ENCODE measurements around the gene SMURF1.

SMURF1 gene

GRCh38 chr7:99005776-99006175 lies 138.1 kb downstream of the SMURF1 start:
- no peak for DNase-seq (ENCODE audit: low read depth in 2 of 2)

DNA sequence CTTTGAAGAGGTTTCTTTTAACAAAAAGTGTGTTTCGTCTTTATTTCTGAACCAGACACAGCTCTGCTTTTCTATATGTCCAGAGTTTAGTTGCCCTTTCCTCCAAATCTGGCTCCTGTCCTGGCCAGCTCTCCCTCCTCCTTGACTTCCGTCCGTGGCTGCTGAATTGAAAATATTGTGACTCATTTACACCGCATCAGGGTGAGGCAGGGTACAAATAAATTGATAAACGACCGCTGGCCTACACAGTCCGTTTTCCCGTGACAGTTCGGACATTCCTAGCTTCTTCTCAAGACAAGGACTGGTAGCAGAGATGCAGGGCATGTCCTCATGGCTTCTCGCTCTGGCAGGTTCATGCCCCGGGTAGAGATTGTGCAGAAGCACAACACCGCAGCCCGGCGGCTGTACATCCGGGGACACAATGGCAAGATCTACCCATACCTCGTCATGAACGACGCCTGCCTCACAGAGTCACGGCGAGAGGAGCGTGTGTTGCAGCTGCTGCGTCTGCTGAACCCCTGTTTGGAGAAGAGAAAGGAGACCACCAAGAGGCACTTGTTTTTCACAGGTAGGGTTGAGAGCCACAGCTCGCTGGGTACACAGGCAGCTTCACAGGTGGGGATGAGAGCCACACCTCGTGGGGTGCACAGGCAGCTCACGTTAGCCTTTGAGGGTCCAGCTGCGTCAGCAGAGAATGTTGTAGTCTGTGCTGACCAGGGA lies 139.0 kb downstream of the SMURF1 start:
- no peak for DNase-seq (ENCODE audit: low read depth in 2 of 2)

GRCh38 chr7:99004216-99004615 lies 139.7 kb downstream of the SMURF1 start:
- no peak for DNase-seq (ENCODE audit: low read depth in 2 of 2)

DNA sequence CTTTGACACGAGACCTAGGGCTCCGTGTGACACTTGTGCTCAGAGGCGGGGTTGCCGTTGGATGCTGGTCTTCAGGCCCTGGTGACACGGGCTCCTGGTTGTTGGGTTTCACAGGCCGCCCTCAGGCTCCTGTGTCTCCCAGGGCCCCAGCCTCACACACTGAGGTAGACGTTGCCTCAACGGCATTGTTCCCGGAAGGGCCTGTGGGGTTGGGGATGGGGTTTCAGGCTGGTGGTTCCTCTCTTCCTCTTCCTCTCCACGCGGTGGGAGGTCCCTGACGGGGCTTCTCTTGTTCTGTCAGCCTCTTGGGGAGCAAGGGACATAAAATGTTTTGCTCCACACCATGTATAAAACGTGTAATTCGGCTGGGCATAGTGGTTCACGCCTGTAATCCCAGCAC lies 140.5 kb downstream of the SMURF1 start:
- no peak for DNase-seq (ENCODE audit: low read depth in 2 of 2)

GRCh38 chr7:99002827-99003212 lies 141.1 kb downstream of the SMURF1 start:
- no peak for DNase-seq (ENCODE audit: low read depth in 2 of 2)

DNA sequence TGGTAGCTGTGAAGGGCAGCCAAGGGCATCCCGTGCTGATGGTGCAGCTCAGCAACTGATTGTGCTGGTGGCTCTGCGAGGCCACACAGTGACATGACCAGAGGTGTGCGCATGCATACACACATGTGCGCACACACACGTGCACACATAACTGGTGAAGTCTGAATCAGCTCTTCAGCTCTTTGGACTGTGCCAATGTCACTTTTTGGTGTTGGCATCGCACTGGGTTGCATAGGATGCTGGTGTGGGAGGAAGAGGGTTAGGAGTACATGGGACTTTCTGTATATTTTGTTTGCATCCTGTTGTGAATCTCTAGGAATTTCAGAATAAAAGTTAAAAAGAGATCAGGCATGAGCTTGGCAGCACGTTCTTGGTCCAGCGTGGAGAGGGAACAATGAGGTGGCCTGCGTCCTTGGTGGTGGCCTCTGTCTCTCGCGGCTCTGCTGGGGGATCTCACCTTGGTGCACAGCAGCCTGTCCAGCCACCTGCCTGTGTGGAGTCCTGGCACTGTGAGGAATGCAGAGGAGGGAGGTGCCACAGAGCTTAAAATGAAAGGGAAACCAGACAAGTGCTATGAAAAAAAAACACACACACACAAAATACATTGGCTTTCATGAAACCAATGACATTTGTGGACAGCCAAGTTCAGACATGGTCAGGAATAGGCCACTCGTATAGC lies 141.6 kb downstream of the SMURF1 start:
- no peak for DNase-seq (ENCODE audit: low read depth in 2 of 2)

DNA sequence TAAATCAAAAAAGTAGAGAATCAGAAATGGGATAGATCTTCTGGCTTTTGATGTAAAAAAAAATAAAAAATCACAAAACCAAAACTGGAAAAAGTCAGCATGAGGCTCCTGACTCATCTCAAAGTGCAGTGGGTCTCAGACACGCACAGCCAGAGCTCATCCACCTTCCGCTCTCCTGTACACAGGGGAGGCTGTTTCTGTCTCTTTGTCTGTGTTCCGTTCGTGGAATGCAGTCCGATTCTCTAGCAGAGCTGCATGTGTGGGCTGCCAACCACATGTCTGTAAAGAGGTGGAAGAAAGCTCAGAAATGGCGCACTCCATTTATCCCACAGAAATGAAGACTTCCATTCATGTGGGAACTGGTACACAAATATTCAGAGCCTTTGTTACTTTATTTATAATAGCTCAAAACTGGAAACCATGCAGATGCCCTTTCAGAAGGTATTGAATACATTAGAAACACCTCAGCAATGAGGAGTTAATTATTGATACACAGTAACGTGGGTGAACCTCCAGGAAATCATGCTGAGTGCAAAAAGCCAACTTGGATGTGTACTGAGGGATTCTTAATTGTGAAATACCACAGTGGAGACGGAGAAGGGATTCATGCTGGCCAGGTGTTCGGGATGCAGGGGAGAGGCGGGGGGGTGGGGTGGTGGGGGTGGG lies 142.3 kb downstream of the SMURF1 start:
- DNase-seq (ENCODE audit: low read depth in 2 of 2) = no peak

GRCh38 chr7:99000904-99001465 lies 142.9 kb downstream of the SMURF1 start:
- DNase-seq (ENCODE audit: low read depth in 2 of 2) = no peak

DNA sequence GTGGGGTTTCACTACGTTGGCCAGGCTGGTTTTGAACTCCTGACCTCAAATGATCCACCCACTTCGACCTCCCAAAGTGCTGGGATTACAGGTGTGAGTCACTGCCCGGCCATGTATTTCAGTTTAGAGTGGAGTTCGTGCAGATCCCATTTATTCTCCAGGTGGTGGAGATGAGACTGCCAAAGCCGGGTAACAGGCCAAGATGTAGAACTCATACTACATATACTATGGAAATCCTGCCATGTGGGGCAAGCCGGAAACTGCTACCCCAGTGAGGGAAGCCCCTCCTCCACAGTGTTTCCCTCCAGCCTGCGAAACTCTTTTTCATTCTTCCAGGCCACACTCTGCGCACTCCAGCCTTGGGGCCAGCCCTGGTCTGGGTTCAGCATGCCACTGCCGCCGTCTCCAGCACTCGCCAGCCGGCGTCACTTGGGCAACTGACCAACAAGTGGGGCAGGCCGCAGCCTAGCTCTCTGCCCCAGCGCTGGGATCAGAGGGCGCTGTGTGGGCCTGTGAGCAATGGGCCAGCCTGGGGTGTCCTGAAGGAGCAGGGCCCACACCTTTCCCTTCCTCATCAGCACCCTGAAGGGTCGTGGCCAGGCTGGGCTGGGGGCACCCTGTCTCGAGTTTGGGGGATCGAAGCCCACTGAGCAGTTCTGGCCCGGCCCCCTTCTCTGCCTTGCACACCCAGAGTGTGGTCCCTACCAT lies 143.6 kb downstream of the SMURF1 start:
- no peak for DNase-seq (ENCODE audit: low read depth in 2 of 2)

DNA sequence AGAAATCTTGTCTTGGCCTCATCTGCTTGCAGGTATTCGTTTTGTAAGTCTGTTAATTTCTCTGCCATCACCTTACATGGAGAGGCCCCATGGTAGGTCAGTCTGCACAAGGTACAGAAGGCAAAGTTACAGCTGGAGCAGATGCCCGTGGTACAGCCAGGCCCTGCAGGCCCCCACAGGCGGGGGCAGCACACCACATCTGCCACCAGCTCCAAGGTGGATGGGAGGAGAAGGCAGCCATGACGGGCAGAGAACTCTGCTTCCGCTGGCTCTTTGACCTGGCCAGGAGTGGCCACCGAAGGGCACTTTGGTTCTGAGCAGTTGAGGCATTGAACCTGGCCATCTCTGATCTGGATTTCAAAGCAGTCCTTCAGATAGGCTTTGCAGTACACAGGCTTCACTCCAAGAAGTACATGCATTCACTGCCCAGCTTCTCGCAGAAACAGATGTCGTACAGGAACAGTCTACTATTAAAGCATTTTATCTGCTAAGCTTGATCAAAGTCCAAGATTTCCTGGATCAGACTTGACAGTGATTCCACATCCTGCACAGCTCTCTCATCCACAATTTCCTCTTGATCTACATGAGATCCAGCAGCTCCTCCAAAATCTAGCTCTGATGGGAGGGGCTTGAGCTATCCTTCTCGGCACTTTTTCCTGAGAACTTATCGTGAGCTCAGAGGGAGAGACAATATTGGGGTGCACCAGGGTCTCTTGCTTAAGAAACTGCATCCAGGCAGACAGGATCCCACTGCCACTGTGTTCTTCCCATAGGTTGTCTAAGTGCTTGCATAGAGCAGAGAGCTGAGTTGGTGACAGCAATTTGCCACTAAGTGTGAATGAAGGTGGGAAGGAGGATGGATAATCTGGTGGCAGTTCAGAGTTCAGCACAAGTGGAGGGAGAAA lies 144.8 kb downstream of the SMURF1 start:
- DNase-seq (ENCODE audit: low read depth in 2 of 2) = no peak

GRCh38 chr7:98997846-98998245 lies 146.1 kb downstream of the SMURF1 start:
- DNase-seq (ENCODE audit: low read depth in 2 of 2) = no peak

GRCh38 chr7:98996150-98996552 lies 147.8 kb downstream of the SMURF1 start:
- no peak for DNase-seq (ENCODE audit: low read depth in 2 of 2)

DNA sequence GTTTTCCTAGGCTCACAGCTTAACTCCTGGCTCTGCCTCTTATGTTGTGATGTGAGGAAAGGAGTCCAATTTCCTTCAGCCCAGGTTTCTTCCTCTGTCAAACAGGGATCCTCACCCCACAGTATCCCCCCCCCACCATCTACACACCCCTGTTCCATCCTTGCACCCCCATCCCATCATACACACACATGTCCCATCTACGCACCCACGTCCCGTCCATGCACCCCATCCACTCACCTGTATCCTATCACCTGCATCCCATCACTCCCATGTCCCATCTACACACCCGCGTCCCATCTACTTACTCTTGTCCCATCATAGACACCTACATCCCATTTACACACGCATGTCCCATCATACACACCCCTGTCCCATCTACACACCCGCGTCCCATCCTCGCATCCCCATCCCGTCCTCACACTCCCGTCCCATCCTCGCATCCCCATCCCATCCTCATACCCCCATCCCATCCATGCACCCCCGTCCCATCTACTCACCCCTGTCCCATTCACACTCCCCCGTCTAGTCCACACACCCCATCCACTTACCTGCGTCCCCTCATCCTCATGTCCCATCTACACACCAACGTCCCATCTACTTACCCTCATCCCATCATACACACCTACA lies 148.3 kb downstream of the SMURF1 start:
- no peak for DNase-seq (ENCODE audit: low read depth in 2 of 2)

GRCh38 chr7:98995111-98995510 lies 148.8 kb downstream of the SMURF1 start:
- DNase-seq (ENCODE audit: low read depth in 2 of 2) = no peak

DNA sequence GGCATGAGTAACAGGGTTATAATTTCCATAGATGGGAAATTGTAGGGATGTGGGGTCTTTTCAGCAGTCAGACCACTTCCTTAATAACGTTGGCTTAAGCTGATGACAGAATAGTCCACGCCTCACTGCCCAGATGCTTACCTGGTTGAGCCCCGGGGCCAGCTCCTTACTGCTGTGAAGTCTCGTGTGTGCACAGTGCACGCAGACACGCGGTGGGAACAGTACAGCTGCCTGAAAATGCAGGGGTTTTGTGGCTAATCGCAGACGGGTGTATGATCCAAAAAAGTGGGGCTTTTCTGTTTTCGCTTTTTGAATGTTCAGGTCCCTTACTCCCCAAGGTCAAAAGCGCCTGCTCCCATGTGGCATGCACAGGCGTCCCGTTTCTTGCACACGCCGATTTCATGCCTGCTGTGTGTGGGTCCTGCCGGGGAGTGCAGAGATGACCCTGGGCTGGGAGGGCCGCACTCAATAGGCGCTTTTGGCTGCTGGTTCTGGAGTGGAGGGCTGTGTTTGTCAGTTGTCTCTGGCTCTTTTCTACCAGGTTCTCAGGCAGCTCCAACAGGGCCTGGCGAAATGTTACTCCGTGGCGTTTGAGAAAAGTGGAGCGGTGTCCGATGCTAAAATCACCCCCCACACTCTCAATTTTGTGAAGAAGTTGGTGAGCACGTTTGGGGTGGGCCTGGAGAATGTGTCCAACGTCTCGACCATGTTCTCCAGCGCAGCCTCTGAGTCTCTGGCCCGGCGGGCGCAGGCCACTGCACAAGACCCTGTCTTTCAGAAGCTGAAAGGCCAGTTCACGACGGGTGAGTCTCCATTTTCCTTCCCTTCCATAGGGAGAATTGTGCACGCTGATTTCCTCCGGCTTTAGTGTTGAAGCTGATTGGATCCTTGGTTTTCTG lies 149.6 kb downstream of the SMURF1 start:
- no peak for DNase-seq (ENCODE audit: low read depth in 2 of 2)

GRCh38 chr7:98993024-98993897 lies 150.6 kb downstream of the SMURF1 start:
- no peak for DNase-seq (ENCODE audit: low read depth in 2 of 2)

- no peak for DNase-seq (ENCODE audit: low read depth in 2 of 2)
Observed at GRCh38 chr7:98992076-98992475, 151.8 kb downstream of the SMURF1 start.

DNA sequence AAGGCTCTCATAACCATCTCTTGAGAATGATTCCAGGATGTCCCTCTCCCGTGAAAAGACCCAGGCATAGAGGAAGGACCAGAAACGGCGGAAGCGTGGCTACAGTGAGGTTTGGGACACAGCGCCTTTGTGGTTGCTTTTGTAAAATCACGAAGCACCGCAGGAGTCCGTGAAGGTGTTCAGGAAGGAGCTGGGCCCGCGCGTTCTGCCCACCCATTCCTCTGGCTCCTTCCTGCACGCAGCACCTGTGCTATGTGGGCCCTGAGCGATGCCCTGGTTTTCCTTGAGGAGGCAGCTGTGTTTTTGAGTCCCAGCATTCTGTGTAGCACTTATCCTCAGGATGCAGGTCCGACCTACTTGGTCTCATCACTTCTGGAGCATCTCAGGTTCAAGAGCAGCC lies 152.8 kb downstream of the SMURF1 start:
- no peak for DNase-seq (ENCODE audit: low read depth in 2 of 2)

DNA sequence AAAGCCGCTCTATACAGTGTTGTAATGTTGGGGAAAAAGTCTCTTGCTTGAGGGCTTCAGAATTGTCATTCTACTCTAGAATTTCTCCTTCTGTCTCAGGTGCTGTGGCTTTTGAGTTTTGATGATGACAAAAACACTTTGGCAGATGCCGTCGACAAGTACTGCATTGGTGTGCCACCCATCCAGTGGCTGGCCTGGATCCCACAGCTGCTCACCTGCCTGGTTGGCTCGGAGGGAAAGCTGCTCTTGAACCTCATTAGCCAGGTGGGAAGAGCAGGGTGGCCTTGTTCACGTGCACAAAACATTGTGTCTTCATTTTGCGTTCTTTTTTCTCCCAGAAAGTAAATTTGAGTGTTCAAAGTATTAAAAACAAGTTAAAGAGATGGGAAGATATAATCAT lies 153.6 kb downstream of the SMURF1 start:
- DNase-seq (ENCODE audit: low read depth in 2 of 2) = no peak
